ENCODE measurements around the gene MADD.

MADD gene

DNA sequence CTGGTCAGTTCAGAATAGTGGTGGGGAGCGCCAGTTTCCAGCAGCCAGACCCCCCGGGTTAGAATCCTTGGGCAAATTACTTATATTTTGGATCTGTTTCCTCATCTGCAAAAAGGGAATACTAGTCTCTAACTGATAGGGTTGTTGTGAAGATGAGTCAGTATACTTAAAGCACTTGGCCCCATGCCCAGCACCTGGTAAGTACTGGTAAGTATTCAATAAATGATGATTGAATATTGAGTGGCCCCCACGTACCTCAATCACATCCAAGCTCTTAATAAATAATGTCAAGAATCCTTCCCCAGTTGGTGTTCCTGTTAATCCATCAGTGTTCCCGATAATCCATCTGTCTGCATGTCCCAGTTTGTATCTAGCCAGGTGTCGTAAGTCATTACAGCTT is 33.5 kb upstream of the MADD start:
- Histone ChIP-seq H3K27ac (replicated peaks) (no peak overlapping the region), H3K4me3 (replicated peaks; ENCODE audit: insufficient read depth, low read length) (no peak overlapping the region), H3K27me3 (ENCODE audit: insufficient read depth, poor library complexity, severe bottlenecking) (no peaks in the 10 kb centered on the region)
- no peak for DNase-seq (ENCODE audit: low read depth in 1 of 2, low spot score in 1 of 2)
- TF ChIP-seq GABPA (IDR thresholded peaks at IDR 0.05; ENCODE audit: low read depth) (no peak), SPI1 (IDR thresholded peaks at IDR 0.05; ENCODE audit: borderline replicate concordance, low read depth) (no peak), POLR2AphosphoS5 (IDR thresholded peaks at IDR 0.05; ENCODE audit: low read depth) (no peak)
- TF ChIP-seq, protein P1, sequence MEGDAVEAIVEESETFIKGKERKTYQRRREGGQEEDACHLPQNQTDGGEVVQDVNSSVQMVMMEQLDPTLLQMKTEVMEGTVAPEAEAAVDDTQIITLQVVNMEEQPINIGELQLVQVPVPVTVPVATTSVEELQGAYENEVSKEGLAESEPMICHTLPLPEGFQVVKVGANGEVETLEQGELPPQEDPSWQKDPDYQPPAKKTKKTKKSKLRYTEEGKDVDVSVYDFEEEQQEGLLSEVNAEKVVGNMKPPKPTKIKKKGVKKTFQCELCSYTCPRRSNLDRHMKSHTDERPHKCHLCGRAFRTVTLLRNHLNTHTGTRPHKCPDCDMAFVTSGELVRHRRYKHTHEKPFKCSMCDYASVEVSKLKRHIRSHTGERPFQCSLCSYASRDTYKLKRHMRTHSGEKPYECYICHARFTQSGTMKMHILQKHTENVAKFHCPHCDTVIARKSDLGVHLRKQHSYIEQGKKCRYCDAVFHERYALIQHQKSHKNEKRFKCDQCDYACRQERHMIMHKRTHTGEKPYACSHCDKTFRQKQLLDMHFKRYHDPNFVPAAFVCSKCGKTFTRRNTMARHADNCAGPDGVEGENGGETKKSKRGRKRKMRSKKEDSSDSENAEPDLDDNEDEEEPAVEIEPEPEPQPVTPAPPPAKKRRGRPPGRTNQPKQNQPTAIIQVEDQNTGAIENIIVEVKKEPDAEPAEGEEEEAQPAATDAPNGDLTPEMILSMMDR (IDR thresholded peaks at IDR 0.05; ENCODE audit: insufficient read depth, low read length) = no peak
- TF ChIP-seq, protein P2, sequence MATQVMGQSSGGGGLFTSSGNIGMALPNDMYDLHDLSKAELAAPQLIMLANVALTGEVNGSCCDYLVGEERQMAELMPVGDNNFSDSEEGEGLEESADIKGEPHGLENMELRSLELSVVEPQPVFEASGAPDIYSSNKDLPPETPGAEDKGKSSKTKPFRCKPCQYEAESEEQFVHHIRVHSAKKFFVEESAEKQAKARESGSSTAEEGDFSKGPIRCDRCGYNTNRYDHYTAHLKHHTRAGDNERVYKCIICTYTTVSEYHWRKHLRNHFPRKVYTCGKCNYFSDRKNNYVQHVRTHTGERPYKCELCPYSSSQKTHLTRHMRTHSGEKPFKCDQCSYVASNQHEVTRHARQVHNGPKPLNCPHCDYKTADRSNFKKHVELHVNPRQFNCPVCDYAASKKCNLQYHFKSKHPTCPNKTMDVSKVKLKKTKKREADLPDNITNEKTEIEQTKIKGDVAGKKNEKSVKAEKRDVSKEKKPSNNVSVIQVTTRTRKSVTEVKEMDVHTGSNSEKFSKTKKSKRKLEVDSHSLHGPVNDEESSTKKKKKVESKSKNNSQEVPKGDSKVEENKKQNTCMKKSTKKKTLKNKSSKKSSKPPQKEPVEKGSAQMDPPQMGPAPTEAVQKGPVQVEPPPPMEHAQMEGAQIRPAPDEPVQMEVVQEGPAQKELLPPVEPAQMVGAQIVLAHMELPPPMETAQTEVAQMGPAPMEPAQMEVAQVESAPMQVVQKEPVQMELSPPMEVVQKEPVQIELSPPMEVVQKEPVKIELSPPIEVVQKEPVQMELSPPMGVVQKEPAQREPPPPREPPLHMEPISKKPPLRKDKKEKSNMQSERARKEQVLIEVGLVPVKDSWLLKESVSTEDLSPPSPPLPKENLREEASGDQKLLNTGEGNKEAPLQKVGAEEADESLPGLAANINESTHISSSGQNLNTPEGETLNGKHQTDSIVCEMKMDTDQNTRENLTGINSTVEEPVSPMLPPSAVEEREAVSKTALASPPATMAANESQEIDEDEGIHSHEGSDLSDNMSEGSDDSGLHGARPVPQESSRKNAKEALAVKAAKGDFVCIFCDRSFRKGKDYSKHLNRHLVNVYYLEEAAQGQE (IDR thresholded peaks at IDR 0.05; ENCODE audit: insufficient replicate concordance, low read depth) = no peak

DNA sequence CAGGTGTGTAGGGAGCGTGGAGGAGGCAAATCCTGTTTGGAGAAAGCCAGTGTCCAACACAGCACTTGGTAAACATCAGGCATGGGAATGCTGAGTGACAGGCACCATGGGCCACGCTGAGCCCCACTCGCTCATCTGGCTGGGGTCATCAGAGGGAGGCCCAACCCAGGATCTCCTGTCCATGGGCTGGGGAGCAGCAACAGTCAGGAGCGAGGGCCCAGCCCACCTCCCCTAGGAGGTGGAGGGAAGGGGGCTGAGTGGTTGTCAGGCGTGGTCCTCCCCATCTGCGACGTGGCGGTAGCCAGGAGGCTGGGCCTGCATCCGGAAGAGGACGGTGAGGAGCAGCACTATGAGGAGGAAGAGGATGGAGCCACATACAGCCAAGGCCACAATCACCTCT is 30.1 kb upstream of the MADD start:
- H3K27me3 ChIP-seq (ENCODE audit: insufficient read depth, poor library complexity, severe bottlenecking) = no peaks in the 10 kb centered on the region
- H3K4me3 ChIP-seq (replicated peaks; ENCODE audit: insufficient read depth, low read length) = no peak overlapping the region
- no peak overlapping the region for H3K27ac ChIP-seq (replicated peaks)
- DNase-seq (ENCODE audit: low read depth in 1 of 2, low spot score in 1 of 2) = no peak
- TF ChIP-seq, protein P2 (IDR thresholded peaks at IDR 0.05; ENCODE audit: insufficient replicate concordance, low read depth) = no peak
- no peak; the same call in 1 of the 2 replicates for TF ChIP-seq POLR2AphosphoS5 (IDR thresholded peaks at IDR 0.05; ENCODE audit: low read depth)
- TF ChIP-seq, protein P1 (IDR thresholded peaks at IDR 0.05; ENCODE audit: insufficient read depth, low read length) = no peak
- no peak for TF ChIP-seq SPI1 (IDR thresholded peaks at IDR 0.05; ENCODE audit: borderline replicate concordance, low read depth)
- TF ChIP-seq GABPA (IDR thresholded peaks at IDR 0.05; ENCODE audit: low read depth) = no peak

DNA sequence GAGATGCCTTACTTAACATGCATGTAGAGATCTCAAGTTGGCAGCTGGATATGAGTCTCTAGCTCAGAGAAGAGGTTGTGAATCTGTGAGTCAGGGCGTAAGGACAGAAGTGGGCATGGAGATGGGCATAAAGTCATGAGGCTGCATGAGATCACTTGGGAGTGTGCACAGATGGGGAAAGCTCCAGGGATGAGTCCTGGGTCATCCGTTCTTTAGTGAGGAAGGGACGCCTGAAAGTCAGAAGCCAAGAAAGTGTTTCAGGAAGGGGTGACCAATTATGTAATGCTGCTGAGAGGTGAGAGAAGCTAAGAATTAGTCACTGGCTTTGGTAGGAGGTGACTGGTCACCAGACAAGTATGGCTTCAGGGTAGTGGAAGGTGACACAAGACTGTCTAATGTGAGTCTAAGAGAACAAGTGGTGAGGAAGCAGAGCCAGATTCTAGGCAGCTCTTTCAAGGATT is 28.1 kb upstream of the MADD start:
- H3K27me3 ChIP-seq (ENCODE audit: insufficient read depth, poor library complexity, severe bottlenecking) = no peaks in the 10 kb centered on the region
- no peak overlapping the region for H3K27ac ChIP-seq (replicated peaks)
- no peak for DNase-seq (ENCODE audit: low read depth in 1 of 2, low spot score in 1 of 2)
- H3K4me3 ChIP-seq (replicated peaks; ENCODE audit: insufficient read depth, low read length) = no peak overlapping the region
- TF ChIP-seq POLR2AphosphoS5 (IDR thresholded peaks at IDR 0.05; ENCODE audit: low read depth) (no peak), GABPA (IDR thresholded peaks at IDR 0.05; ENCODE audit: low read depth) (no peak)

DNA sequence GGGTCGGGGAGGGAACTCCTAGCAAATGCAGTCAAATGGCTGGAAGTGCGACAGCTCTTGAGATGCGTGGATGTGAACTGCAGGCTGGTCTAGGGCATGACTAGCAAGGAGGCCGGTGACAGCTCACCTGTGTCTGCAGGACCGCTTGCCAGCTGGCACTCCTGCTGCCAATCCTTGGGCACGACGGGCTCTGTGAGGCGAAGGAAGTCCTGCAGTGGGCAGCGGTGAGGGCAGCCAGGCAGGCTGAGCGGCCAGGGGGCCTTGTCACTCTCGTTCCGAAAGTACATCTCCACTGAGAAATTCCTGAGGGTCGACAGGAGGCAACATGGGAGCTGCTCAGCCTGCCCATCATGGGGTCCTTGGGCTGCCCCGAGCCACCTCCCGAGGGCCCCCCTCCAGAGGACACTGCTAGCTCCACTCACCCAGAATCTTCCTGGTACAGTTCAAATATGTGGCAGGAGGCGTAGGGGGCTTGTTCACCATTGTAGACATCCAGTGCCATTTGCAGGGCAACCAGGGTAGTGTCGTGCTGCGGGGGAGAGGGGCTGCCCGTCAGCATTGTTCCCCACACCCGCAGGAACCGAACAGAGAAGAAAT is 27.2 kb upstream of the MADD start:
- Histone ChIP-seq H3K4me3 (replicated peaks; ENCODE audit: insufficient read depth, low read length) (no peak overlapping the region), H3K27ac (replicated peaks) (no peak overlapping the region), H3K27me3 (ENCODE audit: insufficient read depth, poor library complexity, severe bottlenecking) (no peaks in the 10 kb centered on the region)
- DNase-seq (ENCODE audit: low read depth in 1 of 2, low spot score in 1 of 2) = no peak
- TF ChIP-seq, protein P1 (IDR thresholded peaks at IDR 0.05; ENCODE audit: insufficient read depth, low read length) = no peak
- no peak for TF ChIP-seq POLR2AphosphoS5 (IDR thresholded peaks at IDR 0.05; ENCODE audit: low read depth)
- TF ChIP-seq GABPA (IDR thresholded peaks at IDR 0.05; ENCODE audit: low read depth) = no peak
- TF ChIP-seq SPI1 (IDR thresholded peaks at IDR 0.05; ENCODE audit: borderline replicate concordance, low read depth) = no peak
- TF ChIP-seq, protein P2 (IDR thresholded peaks at IDR 0.05; ENCODE audit: insufficient replicate concordance, low read depth) = no peak
